Measurements from ENCODE around the gene KRTAP22-2.

GRCh38 chr21:30612132-30612531 lies 21.9 kb upstream of the KRTAP22-2 start:
- TF ChIP-seq JUN (IDR thresholded peaks at IDR 0.05; ENCODE audit: borderline replicate concordance, insufficient read depth, insufficient read length, low read depth) = no peak
- TF ChIP-seq CTCF (IDR thresholded peaks at IDR 0.05; ENCODE audit: extremely low read depth in 1 of 2, insufficient read depth in 1 of 2, low read depth in 1 of 2, low read length in 2 of 2) = no peak
- no peak for TF ChIP-seq MYC (IDR thresholded peaks at IDR 0.05; ENCODE audit: low read depth, low read length)
- TF ChIP-seq POLR2A (IDR thresholded peaks at IDR 0.05; ENCODE audit: low read depth, low read length) = no peak
- no peak for TF ChIP-seq EZH2 (IDR thresholded peaks at IDR 0.05; ENCODE audit: borderline replicate concordance, low read depth, low read length, severe bottlenecking)
- TF ChIP-seq POLR2AphosphoS5 (IDR thresholded peaks at IDR 0.05; ENCODE audit: insufficient read depth, low read depth, low read length) = no peak
